ENCODE data around the gene POP4.

The POP4 gene

DNA sequence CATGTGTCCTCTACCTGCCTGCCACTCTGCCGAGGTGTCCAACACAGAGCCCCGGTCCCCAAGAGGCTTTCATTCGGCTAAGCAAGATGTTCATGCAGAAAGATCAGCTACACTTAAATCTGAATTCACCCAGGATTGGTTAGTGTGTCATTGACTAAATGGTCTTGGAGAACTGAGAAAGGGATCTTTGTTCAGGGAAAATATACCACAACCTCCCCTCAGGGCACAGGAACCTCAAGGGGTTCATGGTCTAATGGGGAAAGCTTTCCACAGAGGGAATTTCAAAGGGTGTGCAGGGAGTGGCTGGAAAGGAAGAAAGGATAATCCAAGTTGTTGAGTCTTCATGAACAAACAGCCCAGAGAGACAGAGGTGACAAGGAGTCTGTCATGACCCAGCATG is 14.4 kb upstream of the POP4 start:
- no peak for ATAC-seq (ENCODE audit: insufficient read depth, low read depth)
- no peak for TF ChIP-seq EZH2 (IDR thresholded peaks at IDR 0.05; ENCODE audit: borderline replicate concordance, low read depth, low read length, severe bottlenecking)
- TF ChIP-seq, protein P1, sequence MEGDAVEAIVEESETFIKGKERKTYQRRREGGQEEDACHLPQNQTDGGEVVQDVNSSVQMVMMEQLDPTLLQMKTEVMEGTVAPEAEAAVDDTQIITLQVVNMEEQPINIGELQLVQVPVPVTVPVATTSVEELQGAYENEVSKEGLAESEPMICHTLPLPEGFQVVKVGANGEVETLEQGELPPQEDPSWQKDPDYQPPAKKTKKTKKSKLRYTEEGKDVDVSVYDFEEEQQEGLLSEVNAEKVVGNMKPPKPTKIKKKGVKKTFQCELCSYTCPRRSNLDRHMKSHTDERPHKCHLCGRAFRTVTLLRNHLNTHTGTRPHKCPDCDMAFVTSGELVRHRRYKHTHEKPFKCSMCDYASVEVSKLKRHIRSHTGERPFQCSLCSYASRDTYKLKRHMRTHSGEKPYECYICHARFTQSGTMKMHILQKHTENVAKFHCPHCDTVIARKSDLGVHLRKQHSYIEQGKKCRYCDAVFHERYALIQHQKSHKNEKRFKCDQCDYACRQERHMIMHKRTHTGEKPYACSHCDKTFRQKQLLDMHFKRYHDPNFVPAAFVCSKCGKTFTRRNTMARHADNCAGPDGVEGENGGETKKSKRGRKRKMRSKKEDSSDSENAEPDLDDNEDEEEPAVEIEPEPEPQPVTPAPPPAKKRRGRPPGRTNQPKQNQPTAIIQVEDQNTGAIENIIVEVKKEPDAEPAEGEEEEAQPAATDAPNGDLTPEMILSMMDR (IDR thresholded peaks at IDR 0.05; ENCODE audit: borderline replicate concordance, extremely low read depth, low read length, poor library complexity, severe bottlenecking), result no peak

GRCh38 chr19:29593869-29594268 is 12.2 kb upstream of the POP4 start:
- H3K4me2 ChIP-seq (ENCODE audit: insufficient read depth, low read length), result no peak overlapping the region
- no peaks in the 10 kb centered on the region for H3K4me1 ChIP-seq (ENCODE audit: insufficient read depth, low read length)
- H3K36me3 ChIP-seq (ENCODE audit: insufficient read depth, low read length), result no peaks in the 10 kb centered on the region
- H3K9me3 ChIP-seq (ENCODE audit: insufficient read depth, low read length, severe bottlenecking), result no peaks in the 10 kb centered on the region
- no peaks in the 10 kb centered on the region for H3K79me2 ChIP-seq (ENCODE audit: insufficient read depth, low read length)
- no peak overlapping the region for H2AFZ ChIP-seq (ENCODE audit: low read depth, low read length)
- TF ChIP-seq, protein P1 (IDR thresholded peaks at IDR 0.05; ENCODE audit: borderline replicate concordance, extremely low read depth, low read length, poor library complexity, severe bottlenecking), result no peak
- TF ChIP-seq EZH2 (IDR thresholded peaks at IDR 0.05; ENCODE audit: borderline replicate concordance, low read depth, low read length, severe bottlenecking), result no peak
- H3K9ac ChIP-seq (ENCODE audit: low read depth, low read length), result no peak overlapping the region
- H3K27me3 ChIP-seq (ENCODE audit: insufficient read depth, low read length, poor library complexity), result peaks cover 23% of the 10 kb centered on the region
- no peak for ATAC-seq (ENCODE audit: insufficient read depth, low read depth)
- DNase-seq, result no peak
- no peaks in the 10 kb centered on the region for H4K20me1 ChIP-seq (ENCODE audit: insufficient read depth, low read length)
- H3K27ac ChIP-seq (ENCODE audit: low read length), result no peak overlapping the region
- no peak overlapping the region for H3K4me3 ChIP-seq (ENCODE audit: low read depth in 1 of 2, low read length in 2 of 2)

More for the DNA sequence above, 14.4 kb upstream of the POP4 start:
- Histone ChIP-seq H3K9ac (ENCODE audit: low read depth, low read length) (no peak overlapping the region), H2AFZ (ENCODE audit: low read depth, low read length) (no peak overlapping the region), H3K4me3 (ENCODE audit: low read depth in 1 of 2, low read length in 2 of 2) (no peak overlapping the region), H3K36me3 (ENCODE audit: insufficient read depth, low read length) (no peaks in the 10 kb centered on the region), H3K4me2 (ENCODE audit: insufficient read depth, low read length) (no peak overlapping the region), H3K79me2 (ENCODE audit: insufficient read depth, low read length) (no peaks in the 10 kb centered on the region), H4K20me1 (ENCODE audit: insufficient read depth, low read length) (no peaks in the 10 kb centered on the region), H3K4me1 (ENCODE audit: insufficient read depth, low read length) (0 out of 2 replicates have a peak, but pooled peaks cover 3% of the 10 kb centered on the region), H3K27me3 (ENCODE audit: insufficient read depth, low read length, poor library complexity) (peaks cover 17% of the 10 kb centered on the region), H3K27ac (ENCODE audit: low read length) (no peak overlapping the region), H3K9me3 (ENCODE audit: insufficient read depth, low read length, severe bottlenecking) (no peaks in the 10 kb centered on the region)
- no peak for DNase-seq

DNA sequence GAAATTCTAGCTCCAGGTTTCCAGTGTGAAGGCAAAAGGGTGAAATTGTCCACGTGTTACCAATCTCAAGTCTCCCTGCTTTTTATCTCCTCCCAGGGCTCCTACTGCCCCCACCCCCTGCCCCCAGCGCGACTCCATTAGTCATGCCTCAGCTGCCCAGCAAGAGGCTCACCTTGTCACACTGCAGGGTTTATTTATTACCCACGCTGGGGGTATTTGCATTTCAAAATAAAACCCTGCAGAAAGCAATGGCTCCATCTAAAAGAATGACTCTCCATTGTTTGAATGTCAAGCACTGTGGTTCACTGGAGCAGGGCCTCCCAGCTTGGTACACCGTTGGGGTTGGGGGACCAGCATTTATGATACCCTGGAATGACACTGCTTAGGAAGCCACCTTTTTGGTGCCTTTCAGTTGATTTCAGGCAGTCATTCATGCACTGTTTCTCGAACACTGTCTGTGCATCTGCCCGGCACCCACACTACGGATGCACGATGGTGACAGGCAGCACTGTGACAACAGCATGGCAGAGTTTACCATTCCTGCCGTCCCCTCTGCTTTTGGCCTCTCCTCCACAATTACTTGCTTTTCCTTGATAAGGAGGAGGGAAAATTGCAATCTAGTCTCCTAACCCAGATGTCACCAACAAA is 9.9 kb upstream of the POP4 start:
- Histone ChIP-seq H3K79me2 (ENCODE audit: insufficient read depth, low read length) (no peaks in the 10 kb centered on the region), H3K9ac (ENCODE audit: low read depth, low read length) (no peak overlapping the region), H3K4me1 (ENCODE audit: insufficient read depth, low read length) (no peaks in the 10 kb centered on the region), H3K27me3 (ENCODE audit: insufficient read depth, low read length, poor library complexity) (peaks cover 15% of the 10 kb centered on the region), H2AFZ (ENCODE audit: low read depth, low read length) (no peak overlapping the region), H3K36me3 (ENCODE audit: insufficient read depth, low read length) (no peaks in the 10 kb centered on the region), H4K20me1 (ENCODE audit: insufficient read depth, low read length) (no peaks in the 10 kb centered on the region), H3K9me3 (ENCODE audit: insufficient read depth, low read length, severe bottlenecking) (no peaks in the 10 kb centered on the region), H3K4me3 (ENCODE audit: low read depth in 1 of 2, low read length in 2 of 2) (no peak overlapping the region), H3K27ac (ENCODE audit: low read length) (no peak overlapping the region), H3K4me2 (ENCODE audit: insufficient read depth, low read length) (no peak overlapping the region)
- ATAC-seq (ENCODE audit: insufficient read depth, low read depth) (no peak), DNase-seq (no peak)
- no peak for TF ChIP-seq EZH2 (IDR thresholded peaks at IDR 0.05; ENCODE audit: borderline replicate concordance, low read depth, low read length, severe bottlenecking)
- TF ChIP-seq, protein P1 (IDR thresholded peaks at IDR 0.05; ENCODE audit: borderline replicate concordance, extremely low read depth, low read length, poor library complexity, severe bottlenecking), result no peak

Measured in DND-41 (cell line).